Measurements from ENCODE around the gene BNC2. TPM values are rescaled to one million over a fixed set of nuclear protein-coding genes. Genes with fewer than 3 reads are reported as not detected.
A peak's percentile ranks its signal among the peaks of the same experiment; 100 is the strongest.

Gene BNC2
- total RNA-seq, 1 donor from 2014 or later = under 0.01 TPM

DNA sequence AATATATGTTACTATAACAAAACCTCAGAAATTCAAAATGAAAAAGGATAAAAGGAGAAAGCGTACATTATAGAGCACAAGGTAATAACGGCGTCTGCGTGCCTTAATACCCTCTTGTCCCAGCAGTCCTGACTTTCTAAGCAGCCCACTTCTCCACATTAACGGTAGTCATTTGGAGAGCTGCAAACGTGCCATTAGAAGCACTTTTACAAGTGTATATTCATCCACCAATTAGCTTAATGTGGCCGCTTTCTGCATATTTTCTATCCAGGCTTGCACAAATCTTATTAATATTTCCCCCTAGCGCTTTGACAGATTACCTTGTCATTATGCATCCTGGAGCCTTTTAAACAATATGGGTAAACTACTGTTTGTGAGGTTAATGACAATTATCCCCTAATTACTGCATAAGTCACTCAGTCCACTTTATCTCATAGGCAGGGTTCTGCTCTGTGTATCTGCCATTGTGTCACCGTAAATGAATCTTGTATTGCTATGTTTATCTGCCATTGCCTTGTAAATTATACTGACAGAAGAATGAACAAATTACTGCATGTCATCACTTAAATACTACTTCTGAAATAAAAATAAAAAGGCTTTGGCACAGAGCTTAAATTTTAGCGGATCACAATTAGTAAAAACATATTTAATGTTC, 421.3 kb downstream of the BNC2 start:
- TF ChIP-seq, protein P1, sequence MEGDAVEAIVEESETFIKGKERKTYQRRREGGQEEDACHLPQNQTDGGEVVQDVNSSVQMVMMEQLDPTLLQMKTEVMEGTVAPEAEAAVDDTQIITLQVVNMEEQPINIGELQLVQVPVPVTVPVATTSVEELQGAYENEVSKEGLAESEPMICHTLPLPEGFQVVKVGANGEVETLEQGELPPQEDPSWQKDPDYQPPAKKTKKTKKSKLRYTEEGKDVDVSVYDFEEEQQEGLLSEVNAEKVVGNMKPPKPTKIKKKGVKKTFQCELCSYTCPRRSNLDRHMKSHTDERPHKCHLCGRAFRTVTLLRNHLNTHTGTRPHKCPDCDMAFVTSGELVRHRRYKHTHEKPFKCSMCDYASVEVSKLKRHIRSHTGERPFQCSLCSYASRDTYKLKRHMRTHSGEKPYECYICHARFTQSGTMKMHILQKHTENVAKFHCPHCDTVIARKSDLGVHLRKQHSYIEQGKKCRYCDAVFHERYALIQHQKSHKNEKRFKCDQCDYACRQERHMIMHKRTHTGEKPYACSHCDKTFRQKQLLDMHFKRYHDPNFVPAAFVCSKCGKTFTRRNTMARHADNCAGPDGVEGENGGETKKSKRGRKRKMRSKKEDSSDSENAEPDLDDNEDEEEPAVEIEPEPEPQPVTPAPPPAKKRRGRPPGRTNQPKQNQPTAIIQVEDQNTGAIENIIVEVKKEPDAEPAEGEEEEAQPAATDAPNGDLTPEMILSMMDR (IDR thresholded peaks at IDR 0.05; ENCODE audit: insufficient read depth, low read length, severe bottlenecking) = no peak
- Histone ChIP-seq H3K4me3 (ENCODE audit: low read depth, low read length) (no peak overlapping the region), H3K27me3 (ENCODE audit: control insufficient read depth, insufficient read depth, low read length) (no peaks in the 10 kb centered on the region), H3K36me3 (ENCODE audit: control insufficient read depth, insufficient read depth, low read length) (no peaks in the 10 kb centered on the region)
- FAIRE-seq = no peak
- DNase-seq (ENCODE audit: low read depth) = no peak

DNA sequence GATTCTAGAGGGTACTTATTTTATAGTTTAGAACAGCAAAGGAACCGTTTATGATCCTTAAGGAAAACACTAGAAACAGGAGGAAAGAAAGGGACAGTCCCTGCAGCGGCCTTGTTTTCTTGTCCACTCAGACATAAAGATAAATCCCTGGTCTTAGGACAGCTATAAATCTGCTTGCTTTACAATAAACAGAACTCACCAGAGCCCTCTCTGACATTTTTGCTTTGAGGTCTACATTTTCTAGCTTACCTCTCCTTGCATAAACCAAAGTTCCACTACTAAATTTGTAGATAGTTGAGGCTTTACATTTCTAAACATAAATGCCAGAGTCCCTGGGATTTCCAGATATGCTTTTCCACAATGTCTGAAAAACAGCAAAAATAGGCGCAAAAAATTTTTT, 422.5 kb downstream of the BNC2 start:
- TF ChIP-seq, protein P1 (IDR thresholded peaks at IDR 0.05; ENCODE audit: insufficient read depth, low read length, severe bottlenecking) = no peak
- H3K36me3 ChIP-seq (ENCODE audit: control insufficient read depth, insufficient read depth, low read length) = no peaks in the 10 kb centered on the region
- no peak for FAIRE-seq
- H3K27me3 ChIP-seq (ENCODE audit: control insufficient read depth, insufficient read depth, low read length) = no peaks in the 10 kb centered on the region
- DNase-seq (ENCODE audit: low read depth) = no peak
- H3K4me3 ChIP-seq (ENCODE audit: low read depth, low read length) = no peak overlapping the region

DNA sequence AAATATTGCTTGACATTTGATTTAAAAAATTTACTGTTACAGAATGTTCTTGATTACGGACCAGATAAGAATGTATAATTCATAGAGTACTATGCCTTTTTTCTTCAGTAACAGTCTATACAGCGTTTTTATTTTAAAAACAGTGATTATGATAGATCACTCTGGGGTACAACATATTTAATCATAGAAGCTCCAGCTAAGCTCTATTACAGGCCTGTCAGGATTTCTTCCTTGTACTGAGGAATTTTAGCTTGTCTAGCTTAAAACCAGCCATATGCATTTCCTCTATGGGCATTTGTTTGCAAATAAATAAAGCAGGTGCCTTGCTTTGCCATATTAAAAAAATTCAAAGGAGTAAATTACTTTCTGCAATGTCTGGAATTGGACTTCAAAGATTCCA, 423.8 kb downstream of the BNC2 start:
- Histone ChIP-seq H3K27me3 (ENCODE audit: control insufficient read depth, insufficient read depth, low read length) (no peaks in the 10 kb centered on the region), H3K36me3 (ENCODE audit: control insufficient read depth, insufficient read depth, low read length) (no peaks in the 10 kb centered on the region), H3K4me3 (ENCODE audit: low read depth, low read length) (no peak overlapping the region)
- no peak for FAIRE-seq
- DNase-seq (ENCODE audit: low read depth) = no peak
- TF ChIP-seq, protein P1 (IDR thresholded peaks at IDR 0.05; ENCODE audit: insufficient read depth, low read length, severe bottlenecking) = no peak

DNA sequence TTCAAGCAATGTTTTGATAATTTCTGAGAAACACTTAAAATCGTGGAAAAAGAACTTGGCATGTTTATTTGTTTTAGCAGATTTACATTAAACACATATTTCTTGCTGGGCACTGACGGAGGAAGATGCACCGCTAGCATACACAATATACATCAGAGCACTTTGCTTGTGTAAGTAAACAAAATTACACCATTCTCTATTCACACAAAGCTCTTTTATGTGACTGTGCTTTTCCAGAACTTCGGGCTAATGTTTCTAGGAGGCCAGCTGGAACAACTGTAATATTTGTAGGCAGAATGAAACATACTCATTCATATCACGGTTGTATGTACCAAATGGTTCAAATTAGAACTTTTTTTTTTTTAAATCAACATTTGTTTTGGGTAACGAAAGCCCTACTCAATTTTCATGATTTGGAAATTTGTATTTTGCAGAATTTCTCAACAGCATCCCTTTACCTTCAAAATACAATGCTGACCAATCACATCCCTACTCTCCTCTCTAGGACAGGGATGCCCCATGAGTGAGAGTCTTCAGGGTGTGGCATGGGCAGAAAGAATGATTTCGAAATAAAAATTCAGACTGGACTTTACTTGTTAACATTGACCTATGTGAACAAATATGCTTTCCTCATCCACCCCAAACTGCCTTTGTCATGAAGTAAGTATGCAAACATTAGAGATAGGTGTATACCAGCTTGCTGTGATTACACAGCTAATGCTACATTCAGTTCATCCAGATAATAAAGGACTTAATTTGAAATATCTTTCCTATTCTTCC, 425.1 kb downstream of the BNC2 start:
- DNase-seq (ENCODE audit: low read depth) (peak; percentile 95), FAIRE-seq (no peak)
- H3K4me3 ChIP-seq (ENCODE audit: low read depth, low read length) = no peak overlapping the region
- TF ChIP-seq, protein P1 (IDR thresholded peaks at IDR 0.05; ENCODE audit: insufficient read depth, low read length, severe bottlenecking) = no peak
- no peaks in the 10 kb centered on the region for H3K36me3 ChIP-seq (ENCODE audit: control insufficient read depth, insufficient read depth, low read length)
- H3K27me3 ChIP-seq (ENCODE audit: control insufficient read depth, insufficient read depth, low read length) = no peaks in the 10 kb centered on the region

DNA sequence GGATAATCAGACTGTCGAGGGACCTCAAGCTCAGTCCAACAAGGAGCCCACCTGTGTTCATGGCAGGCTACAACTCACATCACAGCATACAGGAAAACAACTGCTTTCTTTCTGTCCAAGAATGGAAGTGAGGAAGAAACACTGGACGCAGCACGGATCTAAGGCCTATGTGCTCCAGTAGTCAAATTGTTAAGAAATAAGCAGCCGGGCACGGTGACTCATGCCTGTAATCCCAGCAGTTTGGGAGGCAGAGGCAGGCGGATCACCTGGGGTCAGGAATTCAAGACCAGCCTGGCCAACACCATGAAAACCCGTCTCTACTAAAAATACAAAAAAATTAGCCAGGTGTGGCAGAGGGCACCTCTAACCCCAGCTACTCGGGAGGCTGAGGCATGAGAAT, 427.8 kb downstream of the BNC2 start:
- FAIRE-seq = no peak
- TF ChIP-seq, protein P1 (IDR thresholded peaks at IDR 0.05; ENCODE audit: insufficient read depth, low read length, severe bottlenecking) = no peak
- H3K4me3 ChIP-seq (ENCODE audit: low read depth, low read length) = no peak overlapping the region
- DNase-seq (ENCODE audit: low read depth) = peak; percentile 63
- no peaks in the 10 kb centered on the region for H3K36me3 ChIP-seq (ENCODE audit: control insufficient read depth, insufficient read depth, low read length)
- H3K27me3 ChIP-seq (ENCODE audit: control insufficient read depth, insufficient read depth, low read length) = no peaks in the 10 kb centered on the region

Data from bronchial epithelial cell (primary cell).